Stimulated activated CD8-positive, alpha-beta memory T cell treated with anti-CD3 and anti-CD28 coated beads, Interleukin-4, amount 100 ng/mL, for 1 hour (primary cell): ENCODE measurements around the gene TNS3.

Experiments
- DNase-seq, 2 donors: peaks; one replicate each; pipeline ENCODE4 v3.0.0-alpha.2; 2020; ENCODE audit warnings: low read depth in 2 of 2, low spot score in 1 of 2

The TNS3 gene

GRCh38 chr7:47508389-47509380 is 73.2 kb downstream of the TNS3 start:
- no peak for DNase-seq

DNA sequence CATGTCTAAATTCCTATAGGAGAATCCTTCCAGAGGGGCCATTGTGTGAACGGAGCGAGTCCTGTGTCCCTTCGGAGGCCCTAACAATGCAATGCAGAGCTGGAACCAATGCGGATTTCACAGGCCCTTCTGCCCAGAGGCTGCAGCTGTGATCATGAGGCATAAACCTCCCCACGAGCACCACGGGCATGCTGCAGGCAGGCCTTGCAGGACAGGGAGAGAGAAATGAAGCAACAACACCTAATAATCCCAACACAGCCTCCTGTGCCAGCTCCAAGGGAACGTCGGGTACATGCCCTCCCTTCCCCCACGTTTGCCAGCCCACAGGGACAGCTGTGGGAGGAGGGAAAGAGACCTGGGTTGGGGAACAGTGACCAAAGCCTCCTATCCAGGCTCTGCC is 74.4 kb downstream of the TNS3 start:
- no peak for DNase-seq

DNA sequence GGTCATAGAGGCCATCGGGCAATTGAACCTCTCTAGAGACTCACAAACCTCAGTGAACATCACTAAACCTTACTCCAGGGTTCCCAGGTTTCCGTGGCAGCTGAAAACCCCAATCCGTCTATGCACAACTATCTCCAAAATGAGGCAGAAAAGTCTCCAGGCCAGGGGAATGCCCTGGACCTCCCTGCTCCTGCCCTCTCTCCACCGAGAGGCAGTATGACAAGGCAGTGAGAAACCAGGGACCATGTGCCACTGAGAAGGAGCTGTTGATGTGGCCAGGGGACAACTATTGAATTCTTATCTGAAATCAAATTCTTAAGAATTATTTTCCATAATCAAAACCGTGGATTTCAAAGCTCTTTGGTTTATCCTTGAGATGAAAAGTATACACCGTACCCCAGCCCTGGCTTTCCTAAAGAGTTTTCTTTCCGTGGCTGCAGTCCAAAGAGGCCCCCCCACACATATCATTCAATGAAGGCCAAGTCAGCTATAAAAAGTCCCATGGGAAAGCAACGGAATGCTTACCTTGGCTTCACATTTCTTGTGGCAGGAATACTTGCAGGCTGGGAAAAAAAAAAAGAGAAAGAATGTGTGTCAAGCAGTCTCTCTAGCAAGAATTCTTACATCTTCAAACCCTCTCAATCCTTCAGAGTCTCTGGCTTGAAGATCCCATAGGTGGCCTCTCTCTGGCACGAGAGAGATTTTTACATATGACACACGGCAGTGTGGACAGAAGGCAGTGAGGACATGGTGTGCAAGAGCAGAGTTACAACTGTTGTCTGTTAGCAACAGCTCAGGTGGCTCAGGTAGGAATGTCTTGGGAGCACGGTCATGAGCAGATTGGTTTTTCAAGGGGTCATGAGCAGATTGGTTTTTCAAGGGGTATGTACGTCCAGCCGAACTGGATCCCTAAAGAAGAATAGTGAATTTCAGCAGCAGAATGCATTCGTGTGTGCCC is 75.2 kb downstream of the TNS3 start:
- DNase-seq = no peak

DNA sequence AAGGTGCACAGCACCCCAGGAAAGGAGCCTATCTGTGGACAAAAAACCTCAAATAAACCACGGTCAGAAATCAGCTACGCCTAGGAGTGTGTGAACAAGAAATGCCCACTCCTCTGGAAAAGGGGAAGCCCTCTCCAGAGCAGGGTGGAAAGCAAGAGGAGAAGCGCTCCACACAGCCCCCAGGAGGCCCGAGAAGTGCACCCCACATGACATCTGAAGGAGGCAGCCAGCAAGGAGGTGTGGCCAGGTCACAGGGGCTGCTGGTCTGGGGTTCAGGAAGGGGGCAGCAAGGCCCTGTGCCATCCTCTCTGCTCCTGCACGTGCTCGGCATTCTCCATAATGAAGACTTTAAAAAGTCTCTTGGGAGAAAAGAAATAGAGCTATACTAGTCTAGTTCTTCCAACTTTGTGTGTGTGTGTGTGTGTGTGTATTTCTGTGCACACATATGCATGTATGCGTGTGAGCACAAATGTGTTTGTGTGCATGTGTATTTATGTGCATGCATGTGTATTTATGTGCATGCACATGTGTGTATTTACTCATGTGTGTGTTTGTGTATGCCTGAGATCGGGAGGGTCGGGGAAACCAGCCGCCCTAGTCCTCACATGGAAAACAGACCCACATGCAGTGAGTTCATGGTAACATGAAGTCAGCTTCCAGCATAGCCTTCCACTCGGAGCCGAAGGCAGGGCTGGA is 76.5 kb downstream of the TNS3 start:
- DNase-seq = no peak

DNA sequence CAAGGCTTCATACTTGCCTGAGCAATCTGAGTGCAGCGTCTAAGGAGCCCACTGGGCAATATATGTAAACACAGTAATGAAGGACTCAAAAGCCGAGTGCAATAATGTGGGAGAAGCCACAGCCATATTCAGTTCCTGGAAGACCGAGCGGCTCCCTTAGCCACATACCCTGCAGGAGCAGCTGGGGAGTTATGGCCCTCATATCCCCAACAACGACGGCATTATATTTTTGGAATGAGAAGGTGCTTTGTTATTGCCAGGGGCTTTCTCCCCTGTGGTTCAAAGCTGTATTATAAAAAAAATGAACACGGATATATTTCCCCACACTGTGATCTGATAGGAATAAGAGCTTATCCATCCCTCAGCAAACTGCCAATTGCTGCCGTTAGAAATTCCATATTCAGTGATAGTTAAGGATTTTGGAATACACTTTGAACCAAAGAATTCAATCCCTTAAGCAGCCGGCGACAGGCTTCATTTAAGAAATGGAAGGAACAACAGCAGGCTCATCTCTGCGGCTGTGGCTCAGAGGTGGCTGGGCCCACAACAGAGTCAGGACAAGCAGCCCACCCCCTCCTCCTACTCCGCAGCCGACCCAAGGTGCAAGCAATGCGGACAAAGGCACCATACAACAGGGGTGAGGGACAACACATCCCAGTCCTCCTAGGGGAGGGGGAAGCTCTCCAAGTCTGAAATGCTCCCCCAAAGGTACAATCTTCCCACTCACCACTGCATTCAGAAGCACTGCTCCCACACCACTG is 77.2 kb downstream of the TNS3 start:
- no peak for DNase-seq

DNA sequence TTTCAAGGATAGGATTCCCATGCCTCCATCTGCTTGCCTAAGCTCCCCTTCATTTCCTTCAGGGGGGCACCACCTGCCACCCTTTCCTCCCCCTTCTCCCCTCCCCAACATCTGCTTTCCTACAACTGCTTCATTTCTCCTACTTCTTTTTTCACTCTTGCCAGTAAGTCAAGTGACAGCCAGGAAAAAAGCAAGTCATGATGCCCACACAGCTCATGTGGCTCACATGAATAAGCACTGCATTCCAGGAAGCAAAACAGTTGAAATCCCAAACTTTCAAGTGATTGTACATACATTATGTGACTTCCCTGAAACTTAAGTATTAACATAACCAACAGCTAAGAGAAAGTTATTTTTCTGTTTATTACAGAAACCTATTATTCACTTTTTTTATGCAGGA is 78.6 kb downstream of the TNS3 start:
- no peak for DNase-seq

- DNase-seq = no peak
Measured at GRCh38 chr7:47502240-47502877, 79.6 kb downstream of the TNS3 start.

- no peak for DNase-seq
Measured at GRCh38 chr7:47501406-47501805, 80.5 kb downstream of the TNS3 start.

GRCh38 chr7:47500103-47500563 is 81.8 kb downstream of the TNS3 start:
- DNase-seq = no peak

DNA sequence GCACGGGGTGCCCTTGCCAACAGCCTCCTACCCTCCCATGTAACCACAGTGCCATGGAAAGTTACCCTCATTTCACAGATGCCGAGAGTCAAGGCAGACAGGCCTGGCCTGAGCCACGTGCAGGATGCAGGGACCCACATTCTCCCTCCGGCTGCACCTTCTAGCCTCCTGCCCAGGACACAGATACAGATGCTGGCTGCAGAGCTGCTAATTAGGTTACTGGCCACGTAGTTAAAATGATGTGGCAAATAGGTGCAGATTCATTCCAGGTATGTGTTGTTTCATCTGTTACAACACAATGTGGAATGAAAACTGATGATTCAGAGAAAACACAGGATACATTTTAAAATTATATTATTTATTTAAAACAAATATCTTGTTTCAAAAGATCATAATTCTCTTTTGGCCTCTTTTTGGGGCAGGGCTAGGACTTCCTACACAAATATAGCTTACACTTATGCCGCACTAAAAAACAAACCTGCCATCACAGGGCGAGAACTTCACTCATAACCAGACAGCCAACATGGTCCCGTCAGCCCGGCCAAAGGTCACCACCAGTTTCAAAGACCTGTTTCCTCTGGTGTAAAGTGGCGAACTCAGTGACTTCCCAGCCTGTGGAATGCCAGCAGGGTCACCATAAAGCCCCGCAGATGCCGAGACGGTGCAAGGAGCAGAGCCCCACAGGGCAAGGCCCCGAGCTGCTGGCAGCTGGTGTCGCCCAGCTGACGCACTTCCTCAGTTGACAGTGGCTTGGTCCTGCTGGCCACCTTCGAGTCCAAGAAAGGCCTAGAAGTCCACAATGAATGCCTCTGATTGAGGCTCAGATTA is 83.5 kb downstream of the TNS3 start:
- DNase-seq = no peak

- DNase-seq = no peak
Measured at GRCh38 chr7:47497367-47498096, 84.4 kb downstream of the TNS3 start.

- DNase-seq = no peak
Measured at GRCh38 chr7:47496666-47497065, 85.2 kb downstream of the TNS3 start.

DNA sequence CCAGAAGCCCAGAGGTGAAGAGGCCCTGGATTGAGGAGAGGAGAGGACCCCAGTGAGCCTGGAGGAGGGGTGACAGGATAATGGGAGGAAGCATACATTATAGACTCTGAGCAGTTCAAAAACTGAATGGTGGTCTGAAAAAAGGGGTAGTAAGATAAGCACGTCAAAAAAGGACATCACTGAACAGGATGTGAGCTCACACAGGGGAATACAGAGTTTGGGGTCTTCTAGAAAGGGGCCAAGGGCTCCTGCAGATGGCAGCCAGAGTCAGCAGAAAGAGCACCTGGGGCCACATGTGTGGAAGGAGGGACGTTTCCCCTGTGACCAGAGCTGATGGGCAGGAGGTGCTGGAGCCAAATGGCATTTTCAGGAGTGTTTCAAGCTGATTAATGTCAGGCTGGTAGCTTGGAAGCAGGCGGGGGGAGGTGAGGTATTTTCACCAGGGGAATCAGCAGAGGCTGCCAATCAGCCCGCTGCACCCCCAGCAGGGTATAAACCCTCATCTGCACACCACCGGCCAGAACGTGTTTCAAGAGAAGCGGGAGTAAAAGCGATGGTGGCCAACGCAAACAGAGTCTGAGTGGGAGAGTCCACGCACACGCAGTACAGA is 85.8 kb downstream of the TNS3 start:
- no peak for DNase-seq

- no peak for DNase-seq
Measured at GRCh38 chr7:47493976-47494911, 87.7 kb downstream of the TNS3 start.

- no peak for DNase-seq
Measured at GRCh38 chr7:47492716-47493325, 89.1 kb downstream of the TNS3 start.

DNA sequence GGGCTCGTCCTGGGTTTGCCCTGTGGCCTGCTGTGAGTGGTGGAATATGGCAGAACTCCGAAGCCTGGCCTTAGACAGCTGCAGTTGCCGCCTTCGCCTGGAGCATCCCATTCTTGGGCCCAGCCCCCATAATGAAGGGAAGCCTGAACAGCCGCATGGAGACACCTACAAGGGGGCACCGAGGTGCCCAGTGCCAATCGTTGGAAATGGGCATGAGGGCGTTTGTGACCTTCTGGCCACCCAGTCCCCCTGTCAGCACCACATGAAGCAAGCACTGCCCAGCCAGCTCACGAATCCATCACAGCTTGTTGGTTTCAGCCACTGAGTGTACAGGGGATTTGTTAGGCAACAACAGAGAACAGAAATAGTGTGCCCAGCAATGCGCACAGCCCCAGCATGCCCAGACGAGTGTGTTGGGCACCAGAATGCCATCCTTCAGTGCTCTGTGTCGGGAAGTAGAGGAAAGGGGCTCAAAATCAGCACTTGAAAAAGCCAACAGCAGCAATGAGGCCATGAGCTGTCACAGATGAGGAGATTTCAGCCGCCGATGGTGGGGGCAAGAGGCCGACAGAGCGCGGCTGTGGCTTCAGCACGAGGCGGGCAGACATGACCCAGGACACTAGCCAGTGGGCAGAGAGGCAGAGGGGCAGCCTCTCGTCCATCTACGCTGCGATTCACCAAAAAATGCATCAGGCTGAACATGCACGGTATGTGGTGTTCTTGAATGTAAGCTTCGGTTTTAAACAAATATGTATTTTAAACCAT is 91.2 kb downstream of the TNS3 start:
- DNase-seq = no peak
